Endothelial cell of umbilical vein (primary cell): ENCODE measurements around the gene TBX20.
"Not testable (repeated sequence)": the region's sequence is repeated elsewhere in the genome, so short reads cannot be mapped to it uniquely, and the experiment has no call there.

Source experiments
- CTCF ChIP-seq, 2 donors: IDR thresholded peaks; 1 replicate in 1 of 2; 2 replicates in 1 of 2; pipeline ENCODE4 v1.5.1; 2011; ENCODE audit warnings: low read length in 2 of 2, mild to moderate bottlenecking in 2 of 2, moderate library complexity in 2 of 2, control low read depth in 1 of 2, inconsistent platforms in 1 of 2, low read depth in 1 of 2; ENCODE audit not compliant: insufficient read depth in 1 of 2; ENCODE audit errors: extremely low read depth in 1 of 2
- EZH2 ChIP-seq: IDR thresholded peaks from 2 replicates; pipeline ENCODE4 v1.6.1; 2012; ENCODE audit warnings: borderline replicate concordance, low read depth, mild to moderate bottlenecking, moderate library complexity, low read length, inconsistent platforms; ENCODE audit not compliant: severe bottlenecking
- POLR2AphosphoS5 ChIP-seq: IDR thresholded peaks from 2 replicates; pipeline ENCODE4 v1.6.1; 2012; ENCODE audit warnings: low read depth, mild to moderate bottlenecking, control low read depth, low read length, moderate library complexity; ENCODE audit not compliant: insufficient read depth

- not testable (repeated sequence) for TF ChIP-seq CTCF (IDR thresholded peaks at IDR 0.05; ENCODE audit: extremely low read depth in 1 of 2, insufficient read depth in 1 of 2, low read depth in 1 of 2, low read length in 2 of 2); POLR2AphosphoS5; EZH2
Measured at GRCh38 chr7:35206924-35207323, 47.0 kb downstream of the TBX20 start.
